ENCODE data around the gene WARS2. TPM values are rescaled to one million over a fixed set of nuclear protein-coding genes. Genes with fewer than 3 reads are reported as not detected.

The WARS2 gene
- total and polyA plus RNA-seq, 2 of the 8 experiments (the other 6 are each of a cell fraction or from before 2014, with no cell fraction given), result 4.3 to 12.9 TPM

- Histone ChIP-seq H2AFZ (ENCODE audit: low read length) (no peak overlapping the region), H2BK5ac (ENCODE audit: low read depth, low read length) (no peak overlapping the region), H3K4ac (replicated peaks; ENCODE audit: insufficient read length, low read depth, low read length) (no peak overlapping the region), H3K18ac (ENCODE audit: extremely low read depth, low read length) (no peak overlapping the region), H3K36me3 (ENCODE audit: control insufficient read depth in 2 of 4, insufficient read depth in 4 of 4, low read length in 3 of 4) (no peaks in the 10 kb centered on the region), H2BK15ac (ENCODE audit: low read length) (no peak overlapping the region), H2BK12ac (ENCODE audit: low read depth, low read length) (no peak overlapping the region), H2AK5ac (ENCODE audit: low read depth, low read length) (no peak overlapping the region), H4K8ac (ENCODE audit: extremely low read depth, insufficient read depth, low read length) (no peak overlapping the region), H3K79me1 (ENCODE audit: low read depth, low read length) (no peaks in the 10 kb centered on the region; the same call in 1 of the 2 replicates), H2BK20ac (ENCODE audit: low read length) (no peak overlapping the region), H3K4me1 (replicated peaks in 1 of 4; ENCODE audit: control insufficient read depth in 3 of 4, insufficient read depth in 4 of 4, low read length in 3 of 4) (peaks cover 0 to 6% (median 2%) of the 10 kb centered on the region in 4 experiments; a peak in 2 of 7 replicates), H2BK120ac (replicated peaks; ENCODE audit: low read depth, low read length) (no peak overlapping the region), H3K9me3 (ENCODE audit: insufficient read depth in 2 of 2, low read depth in 1 of 2, low read length in 1 of 2) (no peaks in the 10 kb centered on the region), H3K4me3 (ENCODE audit: extremely low read depth in 1 of 4, insufficient read depth in 2 of 4, low read depth in 3 of 4, low read length in 4 of 4) (no peak overlapping the region), H3K27ac (ENCODE audit: low read depth, low read length) (no peak overlapping the region), H4K91ac (replicated peaks; ENCODE audit: insufficient read length, low read length) (no peak overlapping the region), H4K5ac (ENCODE audit: insufficient read length, low read depth, low read length) (no peak overlapping the region), H3K79me2 (ENCODE audit: control insufficient read depth in 1 of 2, insufficient read depth in 2 of 2, low read length in 2 of 2) (peaks cover 0 to 2% of the 10 kb centered on the region in 2 experiments; a peak in 1 of 4 replicates), H3K27me3 (replicated peaks in 1 of 4; ENCODE audit: control insufficient read depth in 3 of 4, extremely low read depth in 1 of 4, insufficient read depth in 3 of 4, low read length in 3 of 4) (no peaks in the 10 kb centered on the region), H3K4me2 (ENCODE audit: insufficient read depth in 1 of 2, low read depth in 2 of 2, low read length in 2 of 2) (no peak overlapping the region), H4K20me1 (replicated peaks in 1 of 2; ENCODE audit: control insufficient read depth in 1 of 2, insufficient read depth in 2 of 2, low read length in 2 of 2) (no peaks in the 10 kb centered on the region), H3K23ac (ENCODE audit: insufficient read length) (no peak overlapping the region), H3K9ac (replicated peaks in 1 of 4; ENCODE audit: extremely low read depth in 1 of 4, low read depth in 3 of 4, low read length in 3 of 4) (no peak overlapping the region), H3K14ac (ENCODE audit: insufficient read length) (no peak overlapping the region), H3K56ac (replicated peaks; ENCODE audit: insufficient read length, low read depth, low read length) (no peak overlapping the region), H3K23me2 (ENCODE audit: low read depth, low read length) (no peaks in the 10 kb centered on the region)
- ChIA-PET POLR2A (ENCODE audit: partially characterized antibody) (no interaction called here), CTCF (ENCODE audit: partially characterized antibody) (interaction anchor here (0.7 kb wide), 1 partner anchor 1029 kb away, joined by 3 read pairs; no protein-coding TSS in a partner anchor)
- DNase-seq (ENCODE audit: low read depth in 1 of 2, low spot score in 2 of 2) (no peak), FAIRE-seq (no peak)
- 94% methylated on average over 1 of the region's 1 CpG; no CpG with 5 or more reads in 1 of the 2 experiments for whole genome bisulfite sequencing, 2 experiments (ENCODE audit: extremely low coverage in 1 of 2, insufficient coverage in 1 of 2, insufficient read length in 1 of 2, insufficient replicate concordance in 2 of 2, low coverage in 1 of 2, low lambda C conversion rate in 2 of 2, missing lambda C conversion rate in 1 of 2)
- TF ChIP-seq CEBPB (IDR thresholded peaks at IDR 0.05; ENCODE audit: low read depth, low read length), result no peak
- no peak for TF ChIP-seq ZNF274 (IDR thresholded peaks at IDR 0.05; ENCODE audit: borderline replicate concordance, extremely low read depth, low read length)
- TF ChIP-seq POLR2AphosphoS5 (IDR thresholded peaks at IDR 0.05; ENCODE audit: low read depth, low read length), result no peak
- no peak for TF ChIP-seq SIN3A (conservative IDR thresholded peaks at IDR 0.05 in 1 of 2, IDR thresholded peaks at IDR 0.05 in 1 of 2; ENCODE audit: low read depth in 1 of 2, low read length in 2 of 2)
- no peak for TF ChIP-seq SAP30 (IDR thresholded peaks at IDR 0.05; ENCODE audit: insufficient read depth, insufficient replicate concordance, low read length)
- TF ChIP-seq TCF12 (IDR thresholded peaks at IDR 0.05; ENCODE audit: low read depth, low read length), result no peak
- no peak for TF ChIP-seq USF2 (IDR thresholded peaks at IDR 0.05; ENCODE audit: low read length)
- no peak for TF ChIP-seq ATF2 (IDR thresholded peaks at IDR 0.05; ENCODE audit: low read length)
- no peak for TF ChIP-seq SP4 (IDR thresholded peaks at IDR 0.05; ENCODE audit: low read length)
- TF ChIP-seq EZH2 (IDR thresholded peaks at IDR 0.05; ENCODE audit: low read depth, low read length, severe bottlenecking), result no peak
- TF ChIP-seq TAF7 (optimal IDR thresholded peaks at IDR 0.05; ENCODE audit: borderline replicate concordance, low read depth, low read length), result no peak
- no peak for TF ChIP-seq POLR2A (IDR thresholded peaks at IDR 0.05; ENCODE audit: control extremely low read depth in 1 of 2, low read depth in 2 of 2, low read length in 2 of 2)
Measured at GRCh38 chr1:119112791-119113190, 27.7 kb downstream of the WARS2 start.

Measured in H1 (cell line).